HepG2 (cell line): Measurements from ENCODE around the gene NOC2L. TPM values are rescaled to one million over a fixed set of nuclear protein-coding genes. Genes with fewer than 3 reads are reported as not detected.

Experiments used
- HDAC1 ChIP-seq: sonication (generic); formaldehyde crosslinking; IDR thresholded peaks from 2 replicates; pipeline ENCODE4 v1.5.1; 2020; ENCODE audit warnings: mild to moderate bottlenecking, missing genetic modification reagents
- RAD51 ChIP-seq: fragments of 450-650 bp; IDR thresholded peaks from 2 replicates; pipeline ENCODE4 v1.6.1; 2016; ENCODE audit warnings: borderline replicate concordance
- RARG ChIP-seq: sonication (generic); formaldehyde crosslinking; IDR thresholded peaks from 2 replicates; pipeline ENCODE4 v1.4.0; 2020; ENCODE audit warnings: low read depth, mild to moderate bottlenecking, missing genetic modification reagents
- ZFX ChIP-seq: sonication (generic); formaldehyde crosslinking; IDR thresholded peaks from 2 replicates; pipeline ENCODE4 v1.4.0; 2020; ENCODE audit warnings: mild to moderate bottlenecking, low read depth, missing genetic modification reagents, moderate library complexity
- ZSCAN21 ChIP-seq: sonication (generic); formaldehyde crosslinking; IDR thresholded peaks from 2 replicates; pipeline ENCODE4 v1.8.0; 2022; ENCODE audit warnings: mild to moderate bottlenecking, missing genetic modification reagents, moderate library complexity, borderline replicate concordance
- polyA plus RNA-seq, 8 experiments: library from polyadenylated mRNA; depleted of rRNA in 3 of 8; stranded (reverse) in 7 of 8; unstranded in 1 of 8; fragments of >200 nt; fragmentation: Illumina TruSeq in 4 of 8; extraction: Trizol in 4 of 8; gene quantifications; 2 replicates each; pipeline versions ENCODE4 v1.2.1 to v1.2.3, GENCODE V29; 2011 to 2016; ENCODE audit warnings: low read depth in 4 of 8, missing spikeins in 1 of 8, mixed read lengths in 1 of 8; ENCODE audit not compliant: insufficient read depth in 1 of 8
- total RNA-seq, 5 experiments: library from RNA; depleted of rRNA; stranded (reverse); fragments of >200 nt; fragmentation: Illumina TruSeq; extraction: Trizol; gene quantifications; 2 replicates each; pipeline ENCODE4 v1.2.3, GENCODE V29; 2016; ENCODE audit warnings: low read depth in 1 of 5
- TF ChIP-seq, protein P1 (sequence below): sonication (generic); formaldehyde crosslinking; IDR thresholded peaks from 2 replicates; pipeline ENCODE4 v1.9.0; 2021; ENCODE audit warnings: mild to moderate bottlenecking, missing genetic modification reagents
- TF ChIP-seq, protein P2 (sequence below): sonication (generic); formaldehyde crosslinking; IDR thresholded peaks from 2 replicates; pipeline ENCODE4 v1.5.0; 2020; ENCODE audit warnings: missing genetic modification reagents
- TF ChIP-seq, protein P3 (sequence below): sonication (generic); formaldehyde crosslinking; IDR thresholded peaks from 2 replicates; pipeline ENCODE4 v1.5.0; 2020; ENCODE audit warnings: mild to moderate bottlenecking, missing genetic modification reagents, moderate library complexity
- TF ChIP-seq, protein P4 (sequence below): IDR thresholded peaks from 2 replicates; pipeline ENCODE4 v1.6.1; 2012; ENCODE audit warnings: inconsistent platforms
- TF ChIP-seq, protein P5 (sequence below): sonication (generic); formaldehyde crosslinking; IDR thresholded peaks from 2 replicates; pipeline ENCODE4 v1.5.0; 2020; ENCODE audit warnings: mild to moderate bottlenecking, missing genetic modification reagents, borderline replicate concordance
- TF ChIP-seq, protein P6 (sequence below): IDR thresholded peaks from 2 replicates; pipeline ENCODE4 v1.6.1; 2016; ENCODE audit warnings: low read depth

The NOC2L gene
- total and polyA plus RNA-seq, 2 of the 13 experiments (the other 11 are each of a cell fraction or from before 2014, with no cell fraction given), result 32.0 to 103 TPM

DNA sequence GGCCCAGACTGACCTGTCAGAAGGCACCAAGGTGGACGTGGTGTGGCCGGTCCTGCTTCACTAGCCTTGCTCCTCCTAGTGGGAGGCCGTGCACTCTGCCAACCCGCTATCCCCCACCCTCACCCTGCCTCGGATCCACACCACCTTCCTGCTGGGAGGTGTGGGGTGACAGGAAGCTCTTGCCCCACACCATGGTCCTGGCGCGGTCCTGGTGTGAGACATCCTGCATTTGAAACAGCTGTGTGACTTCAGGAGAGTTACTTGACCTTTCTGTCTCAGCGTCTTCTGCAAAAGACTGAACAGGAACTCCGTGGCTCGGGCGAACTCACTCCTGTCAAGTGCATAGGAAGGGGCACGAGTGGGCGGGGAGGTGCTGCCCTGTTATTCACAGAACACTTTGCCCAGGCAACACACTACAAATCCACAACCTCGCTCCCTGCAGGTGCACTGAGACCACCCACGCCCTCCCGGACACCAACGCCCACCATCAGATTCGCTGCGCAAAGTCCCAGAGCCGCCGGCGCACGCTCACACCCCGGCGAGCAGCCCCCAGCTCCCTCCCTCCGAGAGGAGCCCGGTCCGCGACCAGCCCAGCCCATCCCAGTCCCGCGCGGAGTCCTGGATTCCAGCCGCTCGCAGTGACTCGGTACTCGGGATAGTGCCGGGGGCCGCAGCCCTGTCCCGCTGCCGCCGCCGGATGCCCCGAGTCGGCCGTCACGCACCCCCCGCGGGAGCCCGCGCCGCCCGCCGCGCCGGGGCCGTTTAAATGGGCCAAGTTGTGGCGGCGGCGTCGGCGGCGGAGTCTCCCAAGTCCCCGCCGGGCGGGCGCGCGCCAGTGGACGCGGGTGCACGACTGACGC is 35.7 kb downstream of the NOC2L start, which contains the start of gene SAMD11 (continued):
- TF ChIP-seq, protein P1, sequence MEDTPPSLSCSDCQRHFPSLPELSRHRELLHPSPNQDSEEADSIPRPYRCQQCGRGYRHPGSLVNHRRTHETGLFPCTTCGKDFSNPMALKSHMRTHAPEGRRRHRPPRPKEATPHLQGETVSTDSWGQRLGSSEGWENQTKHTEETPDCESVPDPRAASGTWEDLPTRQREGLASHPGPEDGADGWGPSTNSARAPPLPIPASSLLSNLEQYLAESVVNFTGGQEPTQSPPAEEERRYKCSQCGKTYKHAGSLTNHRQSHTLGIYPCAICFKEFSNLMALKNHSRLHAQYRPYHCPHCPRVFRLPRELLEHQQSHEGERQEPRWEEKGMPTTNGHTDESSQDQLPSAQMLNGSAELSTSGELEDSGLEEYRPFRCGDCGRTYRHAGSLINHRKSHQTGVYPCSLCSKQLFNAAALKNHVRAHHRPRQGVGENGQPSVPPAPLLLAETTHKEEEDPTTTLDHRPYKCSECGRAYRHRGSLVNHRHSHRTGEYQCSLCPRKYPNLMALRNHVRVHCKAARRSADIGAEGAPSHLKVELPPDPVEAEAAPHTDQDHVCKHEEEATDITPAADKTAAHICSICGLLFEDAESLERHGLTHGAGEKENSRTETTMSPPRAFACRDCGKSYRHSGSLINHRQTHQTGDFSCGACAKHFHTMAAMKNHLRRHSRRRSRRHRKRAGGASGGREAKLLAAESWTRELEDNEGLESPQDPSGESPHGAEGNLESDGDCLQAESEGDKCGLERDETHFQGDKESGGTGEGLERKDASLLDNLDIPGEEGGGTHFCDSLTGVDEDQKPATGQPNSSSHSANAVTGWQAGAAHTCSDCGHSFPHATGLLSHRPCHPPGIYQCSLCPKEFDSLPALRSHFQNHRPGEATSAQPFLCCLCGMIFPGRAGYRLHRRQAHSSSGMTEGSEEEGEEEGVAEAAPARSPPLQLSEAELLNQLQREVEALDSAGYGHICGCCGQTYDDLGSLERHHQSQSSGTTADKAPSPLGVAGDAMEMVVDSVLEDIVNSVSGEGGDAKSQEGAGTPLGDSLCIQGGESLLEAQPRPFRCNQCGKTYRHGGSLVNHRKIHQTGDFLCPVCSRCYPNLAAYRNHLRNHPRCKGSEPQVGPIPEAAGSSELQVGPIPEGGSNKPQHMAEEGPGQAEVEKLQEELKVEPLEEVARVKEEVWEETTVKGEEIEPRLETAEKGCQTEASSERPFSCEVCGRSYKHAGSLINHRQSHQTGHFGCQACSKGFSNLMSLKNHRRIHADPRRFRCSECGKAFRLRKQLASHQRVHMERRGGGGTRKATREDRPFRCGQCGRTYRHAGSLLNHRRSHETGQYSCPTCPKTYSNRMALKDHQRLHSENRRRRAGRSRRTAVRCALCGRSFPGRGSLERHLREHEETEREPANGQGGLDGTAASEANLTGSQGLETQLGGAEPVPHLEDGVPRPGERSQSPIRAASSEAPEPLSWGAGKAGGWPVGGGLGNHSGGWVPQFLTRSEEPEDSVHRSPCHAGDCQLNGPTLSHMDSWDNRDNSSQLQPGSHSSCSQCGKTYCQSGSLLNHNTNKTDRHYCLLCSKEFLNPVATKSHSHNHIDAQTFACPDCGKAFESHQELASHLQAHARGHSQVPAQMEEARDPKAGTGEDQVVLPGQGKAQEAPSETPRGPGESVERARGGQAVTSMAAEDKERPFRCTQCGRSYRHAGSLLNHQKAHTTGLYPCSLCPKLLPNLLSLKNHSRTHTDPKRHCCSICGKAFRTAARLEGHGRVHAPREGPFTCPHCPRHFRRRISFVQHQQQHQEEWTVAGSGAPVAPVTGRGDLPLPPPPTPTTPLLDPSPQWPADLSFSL (CRISPR knock-in tag), result no peak
- TF ChIP-seq RARG (CRISPR knock-in tag) (no peak), RAD51 (no peak), ZFX (no peak; the same call in 1 of the 2 replicates), ZSCAN21 (CRISPR knock-in tag) (no peak), HDAC1 (CRISPR knock-in tag) (0 out of 2 replicates have a peak, but pooled peaks have one; percentile 31)
- TF ChIP-seq, protein P2, sequence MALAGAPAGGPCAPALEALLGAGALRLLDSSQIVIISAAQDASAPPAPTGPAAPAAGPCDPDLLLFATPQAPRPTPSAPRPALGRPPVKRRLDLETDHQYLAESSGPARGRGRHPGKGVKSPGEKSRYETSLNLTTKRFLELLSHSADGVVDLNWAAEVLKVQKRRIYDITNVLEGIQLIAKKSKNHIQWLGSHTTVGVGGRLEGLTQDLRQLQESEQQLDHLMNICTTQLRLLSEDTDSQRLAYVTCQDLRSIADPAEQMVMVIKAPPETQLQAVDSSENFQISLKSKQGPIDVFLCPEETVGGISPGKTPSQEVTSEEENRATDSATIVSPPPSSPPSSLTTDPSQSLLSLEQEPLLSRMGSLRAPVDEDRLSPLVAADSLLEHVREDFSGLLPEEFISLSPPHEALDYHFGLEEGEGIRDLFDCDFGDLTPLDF (CRISPR knock-in tag), result no peak
- TF ChIP-seq, protein P3, sequence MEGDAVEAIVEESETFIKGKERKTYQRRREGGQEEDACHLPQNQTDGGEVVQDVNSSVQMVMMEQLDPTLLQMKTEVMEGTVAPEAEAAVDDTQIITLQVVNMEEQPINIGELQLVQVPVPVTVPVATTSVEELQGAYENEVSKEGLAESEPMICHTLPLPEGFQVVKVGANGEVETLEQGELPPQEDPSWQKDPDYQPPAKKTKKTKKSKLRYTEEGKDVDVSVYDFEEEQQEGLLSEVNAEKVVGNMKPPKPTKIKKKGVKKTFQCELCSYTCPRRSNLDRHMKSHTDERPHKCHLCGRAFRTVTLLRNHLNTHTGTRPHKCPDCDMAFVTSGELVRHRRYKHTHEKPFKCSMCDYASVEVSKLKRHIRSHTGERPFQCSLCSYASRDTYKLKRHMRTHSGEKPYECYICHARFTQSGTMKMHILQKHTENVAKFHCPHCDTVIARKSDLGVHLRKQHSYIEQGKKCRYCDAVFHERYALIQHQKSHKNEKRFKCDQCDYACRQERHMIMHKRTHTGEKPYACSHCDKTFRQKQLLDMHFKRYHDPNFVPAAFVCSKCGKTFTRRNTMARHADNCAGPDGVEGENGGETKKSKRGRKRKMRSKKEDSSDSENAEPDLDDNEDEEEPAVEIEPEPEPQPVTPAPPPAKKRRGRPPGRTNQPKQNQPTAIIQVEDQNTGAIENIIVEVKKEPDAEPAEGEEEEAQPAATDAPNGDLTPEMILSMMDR (CRISPR knock-in tag), result 0 out of 2 replicates have a peak, but pooled peaks have one; percentile 5
- TF ChIP-seq, protein P4, sequence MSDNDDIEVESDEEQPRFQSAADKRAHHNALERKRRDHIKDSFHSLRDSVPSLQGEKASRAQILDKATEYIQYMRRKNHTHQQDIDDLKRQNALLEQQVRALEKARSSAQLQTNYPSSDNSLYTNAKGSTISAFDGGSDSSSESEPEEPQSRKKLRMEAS, result peak; percentile 36; the same call in 1 of the 2 replicates
- TF ChIP-seq, protein P5, sequence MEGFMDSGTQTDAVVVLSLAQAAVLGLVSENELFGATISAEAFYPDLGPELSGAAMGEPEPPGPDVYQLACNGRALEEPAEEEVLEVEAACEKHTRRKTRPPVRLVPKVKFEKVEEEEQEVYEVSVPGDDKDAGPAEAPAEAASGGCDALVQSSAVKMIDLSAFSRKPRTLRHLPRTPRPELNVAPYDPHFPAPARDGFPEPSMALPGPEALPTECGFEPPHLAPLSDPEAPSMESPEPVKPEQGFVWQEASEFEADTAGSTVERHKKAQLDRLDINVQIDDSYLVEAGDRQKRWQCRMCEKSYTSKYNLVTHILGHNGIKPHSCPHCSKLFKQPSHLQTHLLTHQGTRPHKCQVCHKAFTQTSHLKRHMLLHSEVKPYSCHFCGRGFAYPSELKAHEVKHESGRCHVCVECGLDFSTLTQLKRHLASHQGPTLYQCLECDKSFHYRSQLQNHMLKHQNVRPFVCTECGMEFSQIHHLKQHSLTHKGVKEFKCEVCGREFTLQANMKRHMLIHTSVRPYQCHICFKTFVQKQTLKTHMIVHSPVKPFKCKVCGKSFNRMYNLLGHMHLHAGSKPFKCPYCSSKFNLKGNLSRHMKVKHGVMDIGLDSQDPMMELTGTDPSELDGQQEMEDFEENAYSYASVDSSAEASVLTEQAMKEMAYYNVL (CRISPR knock-in tag), result no peak
- TF ChIP-seq, protein P6, sequence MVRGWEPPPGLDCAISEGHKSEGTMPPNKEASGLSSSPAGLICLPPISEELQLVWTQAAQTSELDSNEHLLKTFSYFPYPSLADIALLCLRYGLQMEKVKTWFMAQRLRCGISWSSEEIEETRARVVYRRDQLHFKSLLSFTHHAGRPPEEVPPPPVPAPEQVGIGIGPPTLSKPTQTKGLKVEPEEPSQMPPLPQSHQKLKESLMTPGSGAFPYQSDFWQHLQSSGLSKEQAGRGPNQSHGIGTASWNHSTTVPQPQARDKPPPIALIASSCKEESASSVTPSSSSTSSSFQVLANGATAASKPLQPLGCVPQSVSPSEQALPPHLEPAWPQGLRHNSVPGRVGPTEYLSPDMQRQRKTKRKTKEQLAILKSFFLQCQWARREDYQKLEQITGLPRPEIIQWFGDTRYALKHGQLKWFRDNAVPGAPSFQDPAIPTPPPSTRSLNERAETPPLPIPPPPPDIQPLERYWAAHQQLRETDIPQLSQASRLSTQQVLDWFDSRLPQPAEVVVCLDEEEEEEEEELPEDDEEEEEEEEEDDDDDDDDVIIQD (CRISPR knock-in tag), result no peak
